ENCODE results near the gene CD58.

GRCh38 chr1:116528329-116529083 is 42.3 kb downstream of the CD58 start:
- TF ChIP-seq CTCF (IDR thresholded peaks at IDR 0.05) (no peak), POLR2A (IDR thresholded peaks at IDR 0.05) (no peak)

All from Peyer's patch (tissue), 4 donors.